ENCODE data around the gene HEXB. TPM values are rescaled to one million over a fixed set of nuclear protein-coding genes. Genes with fewer than 3 reads are reported as not detected.

Gene HEXB
- total and polyA plus RNA-seq, 2 of the 4 experiments (the other 2 are of a cell fraction): 76.7 to 126 TPM

DNA sequence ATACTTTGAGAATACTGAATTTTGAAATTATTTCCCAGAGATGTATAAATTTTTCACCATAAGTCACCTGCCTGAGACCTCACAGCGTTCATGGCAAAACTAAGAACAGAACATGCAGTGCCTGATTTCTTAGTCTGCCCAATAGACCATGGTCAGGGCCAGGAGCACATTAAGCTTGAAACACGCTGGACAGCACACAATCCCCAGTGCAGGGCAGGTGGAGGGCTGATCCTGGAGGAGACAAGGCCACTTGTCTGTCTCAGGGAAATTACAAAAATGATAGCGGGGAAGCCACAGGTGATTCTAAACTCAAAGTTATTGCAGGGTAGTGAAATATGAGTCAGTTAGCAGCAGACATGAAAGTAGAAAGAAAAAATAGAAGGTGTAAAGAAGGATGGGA, 25.9 kb upstream of the HEXB start:
- Histone ChIP-seq H3K27me3 (ENCODE audit: control insufficient read depth, insufficient read depth, low read length) (0 out of 2 replicates have a peak, but pooled peaks cover 3% of the 10 kb centered on the region), H2BK120ac (ENCODE audit: low read depth, low read length) (no peak overlapping the region), H3K56ac (ENCODE audit: extremely low read depth, insufficient read depth, low read length) (no peak overlapping the region), H3K4me1 (ENCODE audit: control insufficient read depth, insufficient read depth, low read length) (no peaks in the 10 kb centered on the region; the same call in 1 of the 2 replicates), H2BK5ac (ENCODE audit: low read depth, low read length, poor library complexity, severe bottlenecking) (no peak overlapping the region), H3K9ac (ENCODE audit: low read depth, low read length) (no peak overlapping the region), H3K79me1 (ENCODE audit: low read depth in 1 of 2, low read length in 2 of 2) (no peaks in the 10 kb centered on the region), H3K18ac (ENCODE audit: low read depth, low read length) (no peak overlapping the region), H3K36me3 (ENCODE audit: control insufficient read depth, insufficient read depth, low read length) (no peaks in the 10 kb centered on the region), H4K91ac (ENCODE audit: insufficient read depth, low read depth, low read length) (no peak overlapping the region), H3K4me2 (ENCODE audit: low read depth, low read length) (no peak overlapping the region), H3K4ac (ENCODE audit: low read depth, low read length) (no peak overlapping the region), H2AK9ac (replicated peaks; ENCODE audit: low read depth, low read length, poor library complexity) (no peak overlapping the region), H2BK15ac (ENCODE audit: low read depth, low read length) (no peak overlapping the region), H4K5ac (ENCODE audit: low read depth, low read length) (no peak overlapping the region), H2AK5ac (ENCODE audit: low read depth, low read length) (no peak overlapping the region), H3K9me1 (ENCODE audit: insufficient read depth, low read length) (no peaks in the 10 kb centered on the region), H3K9me3 (ENCODE audit: control insufficient read depth, insufficient read depth, low read length) (no peaks in the 10 kb centered on the region), H3K23ac (ENCODE audit: low read depth, low read length) (no peak overlapping the region), H4K8ac (ENCODE audit: low read depth in 2 of 2, low read length in 2 of 2) (no peak overlapping the region), H2AFZ (replicated peaks; ENCODE audit: low read length, poor library complexity) (no peak overlapping the region), H3K27ac (ENCODE audit: insufficient read depth, low read length) (no peak overlapping the region), H4K20me1 (ENCODE audit: insufficient read depth, low read length) (no peaks in the 10 kb centered on the region), H3K14ac (replicated peaks; ENCODE audit: low read depth, low read length) (no peak overlapping the region), H3K4me3 (ENCODE audit: insufficient read depth, low read depth, low read length) (no peak overlapping the region), H2BK20ac (ENCODE audit: low read depth, low read length) (no peak overlapping the region)
- WGBS, 2 experiments (ENCODE audit: extremely low coverage in 2 of 2, insufficient read length in 1 of 2): 38% methylated on average over 2 of the region's 3 CpGs; no CpG with 5 or more reads in 1 of the 2 experiments
- dilution Hi-C loops (cut with HindIII; ENCODE audit: low sequenced_read_pairs, unreplicated experiment): no loop called here
- POLR2A ChIA-PET (ENCODE audit: unreplicated experiment): no interaction called here
- TF ChIP-seq MXI1 (IDR thresholded peaks at IDR 0.05; ENCODE audit: borderline replicate concordance, low read depth, low read length): no peak
- TF ChIP-seq POLR2A (IDR thresholded peaks at IDR 0.05; ENCODE audit: low read depth, low read length): no peak
- TF ChIP-seq NFE2L2 (IDR thresholded peaks at IDR 0.05; ENCODE audit: low read depth, low read length): no peak
- TF ChIP-seq RFX5 (IDR thresholded peaks at IDR 0.05; ENCODE audit: low read depth, low read length): no peak
- no peak for TF ChIP-seq CHD1 (IDR thresholded peaks at IDR 0.05; ENCODE audit: low read depth, low read length)
- TF ChIP-seq, protein P1, sequence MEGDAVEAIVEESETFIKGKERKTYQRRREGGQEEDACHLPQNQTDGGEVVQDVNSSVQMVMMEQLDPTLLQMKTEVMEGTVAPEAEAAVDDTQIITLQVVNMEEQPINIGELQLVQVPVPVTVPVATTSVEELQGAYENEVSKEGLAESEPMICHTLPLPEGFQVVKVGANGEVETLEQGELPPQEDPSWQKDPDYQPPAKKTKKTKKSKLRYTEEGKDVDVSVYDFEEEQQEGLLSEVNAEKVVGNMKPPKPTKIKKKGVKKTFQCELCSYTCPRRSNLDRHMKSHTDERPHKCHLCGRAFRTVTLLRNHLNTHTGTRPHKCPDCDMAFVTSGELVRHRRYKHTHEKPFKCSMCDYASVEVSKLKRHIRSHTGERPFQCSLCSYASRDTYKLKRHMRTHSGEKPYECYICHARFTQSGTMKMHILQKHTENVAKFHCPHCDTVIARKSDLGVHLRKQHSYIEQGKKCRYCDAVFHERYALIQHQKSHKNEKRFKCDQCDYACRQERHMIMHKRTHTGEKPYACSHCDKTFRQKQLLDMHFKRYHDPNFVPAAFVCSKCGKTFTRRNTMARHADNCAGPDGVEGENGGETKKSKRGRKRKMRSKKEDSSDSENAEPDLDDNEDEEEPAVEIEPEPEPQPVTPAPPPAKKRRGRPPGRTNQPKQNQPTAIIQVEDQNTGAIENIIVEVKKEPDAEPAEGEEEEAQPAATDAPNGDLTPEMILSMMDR (conservative IDR thresholded peaks at IDR 0.05; ENCODE audit: low read depth, low read length): no peak
- TF ChIP-seq MAZ (IDR thresholded peaks at IDR 0.05; ENCODE audit: borderline replicate concordance, low read depth, low read length): no peak
- TF ChIP-seq, protein P2, sequence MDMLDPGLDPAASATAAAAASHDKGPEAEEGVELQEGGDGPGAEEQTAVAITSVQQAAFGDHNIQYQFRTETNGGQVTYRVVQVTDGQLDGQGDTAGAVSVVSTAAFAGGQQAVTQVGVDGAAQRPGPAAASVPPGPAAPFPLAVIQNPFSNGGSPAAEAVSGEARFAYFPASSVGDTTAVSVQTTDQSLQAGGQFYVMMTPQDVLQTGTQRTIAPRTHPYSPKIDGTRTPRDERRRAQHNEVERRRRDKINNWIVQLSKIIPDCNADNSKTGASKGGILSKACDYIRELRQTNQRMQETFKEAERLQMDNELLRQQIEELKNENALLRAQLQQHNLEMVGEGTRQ (IDR thresholded peaks at IDR 0.05; ENCODE audit: low read depth, low read length): no peak
- CTCF ChIA-PET: interaction anchor here (1.6 kb wide), 1 partner anchor 10 kb away, joined by 5 read pairs; no protein-coding TSS in a partner anchor
- intact Hi-C loops (cut with micrococcal nuclease): no loop called here
- in situ Hi-C loops (cut with MboI; ENCODE audit: low sequenced_read_pairs): loop anchor here (25.0 kb wide), 1 partner anchor 603 kb away; no protein-coding TSS in a partner anchor
- DNase-seq: no peak
- BruUV-seq (replicated peaks): no TSS peak
- no peak for ATAC-seq (ENCODE audit: low read depth)

Measured in IMR-90 (cell line).